HepG2 (cell line): ENCODE results near the gene VPS52. TPM values are rescaled to one million over a fixed set of nuclear protein-coding genes. Genes with fewer than 3 reads are reported as not detected.

Experiments used
- ATF1 ChIP-seq: IDR thresholded peaks from 2 replicates; pipeline ENCODE4 v1.6.1; 2016; ENCODE audit warnings: mild to moderate bottlenecking, control low read depth
- CENPX ChIP-seq: sonication (generic); formaldehyde crosslinking; IDR thresholded peaks from 2 replicates; pipeline ENCODE4 v1.9.0; 2021; ENCODE audit warnings: mild to moderate bottlenecking, missing genetic modification reagents, moderate library complexity
- DNMT3B ChIP-seq: conservative IDR thresholded peaks from 2 replicates; pipeline ENCODE4 v1.6.1; 2016; ENCODE audit warnings: missing biosample characterization, control low read depth
- FOXK1 ChIP-seq: sonication (generic); formaldehyde crosslinking; IDR thresholded peaks from 2 replicates; pipeline ENCODE4 v1.4.0; 2020; ENCODE audit warnings: low read depth, missing genetic modification reagents, borderline replicate concordance
- GABPA ChIP-seq, 2 experiments: IDR thresholded peaks; 2 replicates each; pipeline ENCODE4 v1.6.1; 2011 to 2016; ENCODE audit warnings: low read depth in 2 of 2, low read length in 1 of 2, missing biosample characterization in 1 of 2, missing genetic modification characterization in 1 of 2
- HNF1A ChIP-seq, 2 experiments: sonication (generic) in 1 of 2; formaldehyde crosslinking in 1 of 2; IDR thresholded peaks; 2 replicates each; pipeline versions ENCODE4 v1.4.0 to v1.6.1; 2016 to 2020; ENCODE audit warnings: borderline replicate concordance in 1 of 2, low read depth in 1 of 2, mild to moderate bottlenecking in 1 of 2, missing genetic modification reagents in 1 of 2
- HNRNPLL ChIP-seq: fragments of 200-400 bp; formaldehyde crosslinking; IDR thresholded peaks from 2 replicates; pipeline ENCODE4 v1.6.1; 2017; ENCODE audit warnings: mild to moderate bottlenecking, low read depth, low read length; ENCODE audit not compliant: poor library complexity, severe bottlenecking
- KAT2B ChIP-seq: fragments of 150-350 bp; IDR thresholded peaks from 2 replicates; pipeline ENCODE4 v1.6.1; 2014; ENCODE audit warnings: low read depth, low read length, borderline replicate concordance
- KAT7 ChIP-seq: IDR thresholded peaks from 2 replicates; pipeline ENCODE4 v1.6.1; 2018; ENCODE audit warnings: borderline replicate concordance, missing compliant biosample characterization
- PAXIP1 ChIP-seq: sonication (generic); formaldehyde crosslinking; conservative IDR thresholded peaks from 2 replicates; pipeline ENCODE4 v1.4.0; 2020; ENCODE audit warnings: mild to moderate bottlenecking, missing genetic modification reagents, moderate library complexity
- ZBTB2 ChIP-seq: sonication (generic); formaldehyde crosslinking; IDR thresholded peaks from 2 replicates; pipeline ENCODE4 v1.8.0; 2022; ENCODE audit warnings: low read depth, missing genetic modification reagents
- ZBTB3 ChIP-seq: sonication (generic); formaldehyde crosslinking; IDR thresholded peaks from 2 replicates; pipeline ENCODE4 v1.4.0; 2020; ENCODE audit warnings: low read depth, mild to moderate bottlenecking, moderate library complexity, missing genetic modification reagents, borderline replicate concordance
- ZFP37 ChIP-seq: sonication (generic); formaldehyde crosslinking; IDR thresholded peaks from 2 replicates; pipeline ENCODE4 v1.4.0; 2020; ENCODE audit warnings: missing genetic modification reagents, borderline replicate concordance
- ZKSCAN8 ChIP-seq: IDR thresholded peaks from 2 replicates; pipeline ENCODE4 v1.6.1; 2016; ENCODE audit warnings: borderline replicate concordance, missing genetic modification reagents, missing compliant biosample characterization
- ZNF292 ChIP-seq: sonication (generic); formaldehyde crosslinking; IDR thresholded peaks from 2 replicates; pipeline ENCODE4 v1.8.1; 2022; ENCODE audit warnings: mild to moderate bottlenecking, low read depth, missing genetic modification reagents, borderline replicate concordance
- ZNF501 ChIP-seq: sonication (generic); formaldehyde crosslinking; IDR thresholded peaks from 2 replicates; pipeline ENCODE4 v1.5.1; 2020; ENCODE audit warnings: mild to moderate bottlenecking, moderate library complexity, missing genetic modification reagents
- polyA plus RNA-seq, 8 experiments: library from polyadenylated mRNA; depleted of rRNA in 3 of 8; stranded (reverse) in 7 of 8; unstranded in 1 of 8; fragments of >200 nt; fragmentation: Illumina TruSeq in 4 of 8; extraction: Trizol in 4 of 8; gene quantifications; 2 replicates each; pipeline versions ENCODE4 v1.2.1 to v1.2.3, GENCODE V29; 2011 to 2016; ENCODE audit warnings: low read depth in 4 of 8, missing spikeins in 1 of 8, mixed read lengths in 1 of 8; ENCODE audit not compliant: insufficient read depth in 1 of 8
- total RNA-seq, 5 experiments: library from RNA; depleted of rRNA; stranded (reverse); fragments of >200 nt; fragmentation: Illumina TruSeq; extraction: Trizol; gene quantifications; 2 replicates each; pipeline ENCODE4 v1.2.3, GENCODE V29; 2016; ENCODE audit warnings: low read depth in 1 of 5

VPS52 gene
- total and polyA plus RNA-seq, 2 of the 13 experiments (the other 11 are each of a cell fraction or from before 2014, with no cell fraction given), result 48.9 to 85.5 TPM

- 0 out of 2 replicates have a peak, but pooled peaks have one; percentile 38 for TF ChIP-seq HNF1A (IDR thresholded peaks at IDR 0.05; ENCODE audit: low read depth)
- TF ChIP-seq HNF1A (CRISPR knock-in tag; IDR thresholded peaks at IDR 0.05; ENCODE audit: borderline replicate concordance), result peak; percentile 39
- peak; percentile 88 for TF ChIP-seq PAXIP1 (CRISPR knock-in tag)
- no peak for TF ChIP-seq ZNF292
- no peak for TF ChIP-seq FOXK1 (CRISPR knock-in tag)
- TF ChIP-seq GABPA (IDR thresholded peaks at IDR 0.05; ENCODE audit: low read depth, low read length), result peak; percentile 45
- TF ChIP-seq GABPA (CRISPR knock-in tag; IDR thresholded peaks at IDR 0.05; ENCODE audit: low read depth), result peak; percentile 82
- peak; percentile 89 for TF ChIP-seq HNRNPLL
- peak; percentile 78 for TF ChIP-seq KAT7 (CRISPR knock-in tag)
- TF ChIP-seq ZBTB3, result peak; percentile 82
- no peak for TF ChIP-seq KAT2B
- TF ChIP-seq ZFP37 (CRISPR knock-in tag), result no peak
- peak; percentile 48; the same call in 1 of the 2 replicates for TF ChIP-seq ZKSCAN8 (CRISPR knock-in tag)
- peak; percentile 67; the same call in 1 of the 2 replicates for TF ChIP-seq ATF1 (CRISPR knock-in tag)
- TF ChIP-seq DNMT3B (CRISPR knock-in tag), result peak; percentile 65
- TF ChIP-seq CENPX (CRISPR knock-in tag), result no peak
- TF ChIP-seq ZBTB2 (CRISPR knock-in tag), result no peak
- peak; percentile 93; the same call in 1 of the 2 replicates for TF ChIP-seq ZNF501 (CRISPR knock-in tag)
Observed at GRCh38 chr6:33248932-33249731, 22.5 kb downstream of the VPS52 start (continued).
